HG02588 (cell line): ENCODE results near the gene ZNF814.
A peak's percentile ranks its signal among the peaks of the same experiment; 100 is the strongest.
"Not testable (repeated sequence)": the region's sequence is repeated elsewhere in the genome, so short reads cannot be mapped to it uniquely, and the experiment has no call there.

Source experiments
- ATAC-seq: cut with Tn5 transposase; IDR thresholded peaks from one replicate; pipeline ENCODE4 v1.9.1; 2021; ENCODE audit warnings: mild to moderate bottlenecking, moderate library complexity; ENCODE audit not compliant: unreplicated experiment

The ZNF814 gene

GRCh38 chr19:57819475-57820148 is 69.2 kb downstream of the ZNF814 start:
- peak; percentile 80 for ATAC-seq

GRCh38 chr19:57818378-57818777 is 70.5 kb downstream of the ZNF814 start:
- no peak for ATAC-seq

- ATAC-seq: no peak
Observed at GRCh38 chr19:57817976-57818375, 70.9 kb downstream of the ZNF814 start.

GRCh38 chr19:57816652-57817051 is 72.2 kb downstream of the ZNF814 start:
- ATAC-seq: no peak

- no peak for ATAC-seq
Observed at GRCh38 chr19:57815247-57816075, 73.4 kb downstream of the ZNF814 start.

- ATAC-seq: peak; percentile 73
Observed at GRCh38 chr19:57814505-57815246, 74.2 kb downstream of the ZNF814 start, which contains the start of gene ZNF552. Gene ZNF552, minus strand, starts transcription at chr19:57814913. Its CDS starts 170 bp downstream, at chr19:57814743.

GRCh38 chr19:57813919-57814504 is 74.8 kb downstream of the ZNF814 start:
- ATAC-seq: no peak

- not testable (repeated sequence) for ATAC-seq
Observed at GRCh38 chr19:57812975-57813820, 75.6 kb downstream of the ZNF814 start.

GRCh38 chr19:57812226-57812625 is 76.6 kb downstream of the ZNF814 start:
- ATAC-seq: no peak

- ATAC-seq: not testable (repeated sequence)
Observed at GRCh38 chr19:57810410-57811295, 78.2 kb downstream of the ZNF814 start.

GRCh38 chr19:57807541-57807940 is 81.3 kb downstream of the ZNF814 start:
- ATAC-seq: no peak

- no peak for ATAC-seq
Observed at GRCh38 chr19:57803594-57804325, 85.1 kb downstream of the ZNF814 start.

- no peak for ATAC-seq
Observed at GRCh38 chr19:57803265-57803593, 85.6 kb downstream of the ZNF814 start.

GRCh38 chr19:57802269-57802668 is 86.6 kb downstream of the ZNF814 start:
- no peak for ATAC-seq

GRCh38 chr19:57800696-57801095 is 88.1 kb downstream of the ZNF814 start:
- no peak for ATAC-seq
